Measurements from ENCODE around the gene SENP7.
A peak's percentile ranks its signal among the peaks of the same experiment; 100 is the strongest.
"Not testable (repeated sequence)": the region's sequence is repeated elsewhere in the genome, so short reads cannot be mapped to it uniquely, and the experiment has no call there.

Gene SENP7, protein sequence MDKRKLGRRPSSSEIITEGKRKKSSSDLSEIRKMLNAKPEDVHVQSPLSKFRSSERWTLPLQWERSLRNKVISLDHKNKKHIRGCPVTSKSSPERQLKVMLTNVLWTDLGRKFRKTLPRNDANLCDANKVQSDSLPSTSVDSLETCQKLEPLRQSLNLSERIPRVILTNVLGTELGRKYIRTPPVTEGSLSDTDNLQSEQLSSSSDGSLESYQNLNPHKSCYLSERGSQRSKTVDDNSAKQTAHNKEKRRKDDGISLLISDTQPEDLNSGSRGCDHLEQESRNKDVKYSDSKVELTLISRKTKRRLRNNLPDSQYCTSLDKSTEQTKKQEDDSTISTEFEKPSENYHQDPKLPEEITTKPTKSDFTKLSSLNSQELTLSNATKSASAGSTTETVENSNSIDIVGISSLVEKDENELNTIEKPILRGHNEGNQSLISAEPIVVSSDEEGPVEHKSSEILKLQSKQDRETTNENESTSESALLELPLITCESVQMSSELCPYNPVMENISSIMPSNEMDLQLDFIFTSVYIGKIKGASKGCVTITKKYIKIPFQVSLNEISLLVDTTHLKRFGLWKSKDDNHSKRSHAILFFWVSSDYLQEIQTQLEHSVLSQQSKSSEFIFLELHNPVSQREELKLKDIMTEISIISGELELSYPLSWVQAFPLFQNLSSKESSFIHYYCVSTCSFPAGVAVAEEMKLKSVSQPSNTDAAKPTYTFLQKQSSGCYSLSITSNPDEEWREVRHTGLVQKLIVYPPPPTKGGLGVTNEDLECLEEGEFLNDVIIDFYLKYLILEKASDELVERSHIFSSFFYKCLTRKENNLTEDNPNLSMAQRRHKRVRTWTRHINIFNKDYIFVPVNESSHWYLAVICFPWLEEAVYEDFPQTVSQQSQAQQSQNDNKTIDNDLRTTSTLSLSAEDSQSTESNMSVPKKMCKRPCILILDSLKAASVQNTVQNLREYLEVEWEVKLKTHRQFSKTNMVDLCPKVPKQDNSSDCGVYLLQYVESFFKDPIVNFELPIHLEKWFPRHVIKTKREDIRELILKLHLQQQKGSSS

GRCh38 chr3:101512646-101513418 is at the start of gene SENP7:
TSS of gene SENP7 (minus strand) at chr3:101513212. CDS start at chr3:101513130, 82 bp downstream.
- peak; percentile 59 for DNase-seq

DNA sequence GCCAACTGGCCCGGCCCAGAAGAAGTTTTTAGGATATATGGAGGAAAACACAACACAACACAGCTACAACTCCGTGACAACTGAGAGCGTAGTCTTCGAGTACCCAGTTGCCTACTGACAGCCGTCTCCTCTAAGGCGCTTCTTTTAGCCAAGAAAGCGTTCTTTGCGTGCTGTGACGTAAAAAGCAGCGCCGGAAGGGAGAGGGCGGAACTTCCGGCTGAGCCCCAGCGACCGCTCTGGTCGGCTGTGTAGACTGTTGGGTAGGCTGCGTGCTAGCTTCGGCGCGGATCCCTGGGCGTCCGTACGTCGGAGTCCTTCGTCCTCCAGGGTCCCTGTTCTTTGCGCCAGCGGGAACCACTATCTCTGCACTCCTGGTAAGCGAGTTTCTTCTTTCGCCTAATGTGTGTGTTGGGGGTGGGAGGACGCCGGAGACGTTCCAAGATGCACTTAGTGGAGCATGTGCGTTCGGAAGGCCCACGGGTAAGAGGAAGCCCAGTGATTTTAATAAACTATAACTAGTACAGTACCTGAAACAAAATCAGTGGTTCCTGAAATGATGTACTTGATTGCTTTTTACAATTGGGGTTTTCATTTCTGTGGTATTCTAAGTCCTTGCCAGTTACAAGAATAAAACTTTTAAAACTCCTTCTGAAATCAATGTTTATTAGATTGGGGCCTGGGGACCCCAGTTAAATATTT is 48.8 kb upstream of the SENP7 start, which contains the start of gene TRMT10C:
TRMT10C (plus strand) TSS at position 239 of the 699 bp plus-strand sequence. CDS start 2,914 bp downstream, outside the sequence.
- peak; percentile 52 for DNase-seq

DNA sequence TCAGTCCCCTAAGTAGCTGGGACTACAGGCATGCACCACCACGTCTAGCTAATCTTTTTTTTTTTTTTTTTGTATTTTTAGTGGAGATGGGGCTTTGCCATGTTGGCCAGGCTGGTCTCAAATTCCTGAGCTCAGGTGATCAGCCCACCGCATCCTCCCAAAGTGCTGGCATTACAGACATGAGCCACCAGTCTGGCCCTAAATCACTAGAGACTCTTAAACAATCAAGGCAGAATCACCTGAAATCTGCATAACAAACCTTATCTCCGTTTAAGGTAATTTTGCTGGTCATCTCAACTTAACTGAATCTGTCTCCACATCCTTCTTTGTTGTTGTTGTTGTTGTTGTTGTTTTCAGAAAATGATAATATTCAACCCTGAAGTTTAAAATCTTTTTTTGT is 43.1 kb upstream of the SENP7 start:
- DNase-seq = no peak

DNA sequence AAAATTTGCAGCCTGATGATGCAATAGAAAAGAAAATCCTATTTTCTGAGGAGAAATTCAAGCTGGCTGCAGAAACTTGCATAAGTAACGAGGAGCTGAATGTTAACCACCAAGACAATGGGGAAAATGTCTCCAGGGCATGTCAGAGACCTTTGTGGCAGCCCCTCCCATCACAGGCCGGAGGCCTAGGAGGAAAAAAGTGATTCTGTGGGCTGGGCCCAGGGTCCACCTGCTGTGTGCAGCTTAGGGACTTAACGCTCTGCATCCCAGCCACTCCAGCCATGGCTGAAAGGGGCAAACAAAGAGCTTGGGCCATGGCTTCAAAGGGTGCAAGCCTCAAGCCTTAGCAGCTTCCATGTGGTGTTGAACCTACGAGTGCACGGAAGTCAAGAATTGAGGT is 40.4 kb upstream of the SENP7 start:
- not testable (repeated sequence) for DNase-seq

DNA sequence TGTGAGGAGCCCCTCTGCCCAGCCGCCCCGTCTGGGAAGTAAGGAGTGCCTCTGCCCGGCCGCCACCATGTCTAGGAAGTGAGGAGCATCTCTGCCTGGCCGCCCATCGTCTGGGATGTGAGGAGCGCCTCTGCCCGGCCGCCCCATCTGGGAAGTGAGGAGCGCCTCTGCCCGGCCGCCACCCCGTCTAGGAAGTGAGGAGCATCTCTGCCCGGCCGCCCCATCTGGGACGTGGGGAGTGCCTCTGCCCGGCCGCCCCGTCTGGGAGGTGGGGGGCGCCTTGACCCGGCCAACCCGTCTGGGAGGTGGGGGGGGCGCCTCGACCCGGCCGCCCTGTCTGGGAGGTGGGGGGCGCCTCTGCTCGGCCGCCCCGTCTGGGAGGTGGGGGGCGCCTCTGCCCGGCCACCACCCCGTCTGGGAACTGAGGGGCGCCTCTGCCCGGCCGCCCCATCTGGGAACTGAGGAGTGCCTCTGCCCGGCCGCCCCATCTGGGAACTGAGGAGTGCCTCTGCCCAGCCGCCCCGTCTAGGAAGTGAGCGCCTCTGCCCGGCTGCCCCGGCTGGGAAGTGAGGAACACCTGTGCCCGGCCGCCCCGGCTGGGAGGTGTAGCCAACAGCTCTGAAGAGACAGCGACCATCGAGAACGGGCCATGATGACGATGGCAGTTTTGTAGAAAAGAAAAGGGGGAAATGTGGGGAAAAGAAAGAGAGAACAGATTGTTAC is 38.5 kb upstream of the SENP7 start:
- not testable (repeated sequence) for DNase-seq

- no peak for DNase-seq
These were observed 36.5 kb upstream of the SENP7 start for GRCh38 chr3:101549473-101549872.

DNA sequence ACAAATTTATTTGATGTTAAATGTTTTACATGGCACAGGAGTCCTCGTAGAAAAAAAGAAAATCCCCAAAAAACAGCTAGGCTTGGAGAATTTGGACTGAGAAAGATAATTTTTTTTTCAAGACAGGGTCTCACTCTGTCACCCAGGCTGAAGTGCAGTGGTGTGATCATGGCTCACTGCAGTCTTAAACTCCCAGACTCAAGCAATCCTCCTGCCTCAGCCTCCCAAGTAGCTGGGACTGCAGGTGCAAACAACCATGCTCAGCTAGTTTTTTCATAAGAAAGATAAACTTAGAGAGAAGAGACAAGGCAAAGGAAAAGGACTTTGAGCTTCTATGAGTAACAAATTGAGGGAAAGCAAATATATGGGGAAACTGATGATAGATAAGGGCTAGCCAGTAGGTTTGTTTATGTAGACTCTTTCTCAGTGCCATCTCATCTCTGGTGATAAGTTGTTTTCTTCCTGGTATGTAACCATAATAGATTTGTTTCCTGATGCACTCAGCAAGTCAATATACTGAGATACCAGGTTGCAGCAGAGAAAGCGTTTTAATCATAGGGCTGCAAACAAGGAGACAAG is 35.6 kb upstream of the SENP7 start:
- DNase-seq = no peak

GRCh38 chr3:101544161-101544850 is 31.3 kb upstream of the SENP7 start:
- no peak for DNase-seq

DNA sequence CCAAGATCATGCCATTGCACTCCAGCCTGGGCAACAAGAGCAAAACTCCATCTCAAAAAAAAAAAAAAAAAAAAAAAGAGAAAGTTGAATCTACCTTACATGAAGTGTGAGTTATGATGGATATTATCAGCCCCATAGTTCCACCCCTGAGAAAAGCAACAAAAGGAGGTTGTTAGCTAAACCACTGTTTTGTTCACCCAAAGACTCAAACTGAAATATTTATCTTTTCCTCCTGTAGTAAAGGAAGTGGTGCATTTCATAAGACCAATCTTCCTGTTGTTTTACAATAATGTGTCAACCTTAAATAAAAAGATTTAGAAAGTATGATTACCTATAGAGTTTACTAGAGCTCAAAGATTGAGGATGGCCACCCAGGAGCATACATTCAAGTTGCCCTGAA is 29.9 kb upstream of the SENP7 start:
- no peak for DNase-seq

DNA sequence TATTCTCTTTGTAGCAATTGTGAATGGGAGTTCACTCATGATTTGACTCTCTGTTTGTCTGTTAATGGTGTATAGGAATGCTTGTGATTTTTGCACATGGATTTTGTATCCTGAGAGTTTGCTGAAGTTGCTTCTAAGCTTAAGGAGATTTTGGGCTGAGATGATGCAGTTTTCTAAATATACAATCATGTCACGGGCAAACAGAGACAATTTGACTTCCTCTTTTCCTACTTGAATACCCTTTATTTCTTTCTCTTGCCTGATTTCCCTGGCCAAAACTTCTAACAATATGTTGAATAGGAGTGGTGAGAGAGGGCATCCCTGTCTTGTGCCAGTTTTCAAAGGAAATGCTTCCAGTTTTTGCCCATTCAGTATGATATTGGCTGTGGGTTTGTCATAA is 23.9 kb upstream of the SENP7 start:
- DNase-seq = not testable (repeated sequence)

DNA sequence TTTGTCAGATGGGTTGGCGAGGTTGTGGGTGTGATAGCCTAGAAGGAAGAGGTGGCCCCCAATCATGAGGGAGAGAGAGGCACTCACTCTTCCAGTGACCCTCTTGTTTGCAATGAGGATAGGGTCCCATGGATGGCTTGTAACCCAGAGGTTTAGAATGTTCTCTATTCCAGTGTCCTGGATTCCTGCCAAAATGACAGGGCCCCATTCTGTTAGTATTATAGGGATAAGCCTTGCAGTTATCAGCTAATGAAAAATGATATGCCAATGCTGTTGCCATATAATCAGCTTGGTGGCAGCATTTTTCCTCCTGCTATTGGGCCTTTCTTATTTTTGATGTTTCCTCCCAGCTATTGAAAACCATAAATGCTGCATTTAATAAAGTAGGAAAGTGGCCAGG is 23.3 kb upstream of the SENP7 start:
- no peak for DNase-seq

GRCh38 chr3:101535221-101535620 is 22.2 kb upstream of the SENP7 start:
- DNase-seq = no peak

- no peak for DNase-seq
These were observed 20.6 kb upstream of the SENP7 start for GRCh38 chr3:101533603-101533968.

DNA sequence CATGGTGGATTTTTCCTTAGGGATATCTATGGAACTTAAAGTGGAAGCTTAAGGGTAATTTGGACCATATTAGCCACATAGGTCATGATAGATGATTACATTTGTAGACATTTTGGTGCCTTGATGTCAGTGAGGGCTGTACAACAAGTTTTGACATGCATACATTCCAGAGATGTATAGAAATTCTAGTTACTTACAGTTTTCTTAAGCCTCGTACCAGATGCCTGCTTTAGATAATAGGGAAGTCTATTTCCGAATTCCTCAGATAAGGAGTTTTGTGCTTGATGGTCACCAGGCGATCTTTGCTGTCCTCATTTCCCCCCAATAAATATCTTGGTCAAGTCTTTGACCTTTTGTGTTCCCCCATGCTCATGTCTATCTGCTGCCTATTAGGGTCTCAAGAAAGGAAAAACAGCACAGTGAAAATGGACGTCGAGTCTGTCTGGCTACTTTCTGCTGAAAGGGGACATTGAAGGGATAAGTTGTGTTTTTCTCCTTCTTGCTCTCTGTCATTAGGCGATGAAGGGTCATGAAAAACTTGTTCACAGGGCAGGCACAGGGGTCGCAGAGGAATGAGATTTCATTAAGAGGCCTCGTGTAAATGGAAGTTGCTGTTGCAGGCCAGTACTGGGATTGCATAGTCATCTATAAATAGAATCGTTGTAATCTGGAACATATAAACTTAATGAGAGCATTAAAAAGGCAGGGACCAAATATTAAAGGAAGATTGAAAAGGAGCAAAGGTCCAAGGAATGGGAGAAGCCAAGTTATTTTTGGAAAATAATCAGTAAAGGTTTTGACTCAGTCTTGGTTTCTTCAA is 20.0 kb upstream of the SENP7 start:
- no peak for DNase-seq

GRCh38 chr3:101531473-101532086 is 18.6 kb upstream of the SENP7 start:
- DNase-seq = no peak

- DNase-seq = no peak
These were observed 17.7 kb upstream of the SENP7 start for GRCh38 chr3:101530686-101531047.

DNA sequence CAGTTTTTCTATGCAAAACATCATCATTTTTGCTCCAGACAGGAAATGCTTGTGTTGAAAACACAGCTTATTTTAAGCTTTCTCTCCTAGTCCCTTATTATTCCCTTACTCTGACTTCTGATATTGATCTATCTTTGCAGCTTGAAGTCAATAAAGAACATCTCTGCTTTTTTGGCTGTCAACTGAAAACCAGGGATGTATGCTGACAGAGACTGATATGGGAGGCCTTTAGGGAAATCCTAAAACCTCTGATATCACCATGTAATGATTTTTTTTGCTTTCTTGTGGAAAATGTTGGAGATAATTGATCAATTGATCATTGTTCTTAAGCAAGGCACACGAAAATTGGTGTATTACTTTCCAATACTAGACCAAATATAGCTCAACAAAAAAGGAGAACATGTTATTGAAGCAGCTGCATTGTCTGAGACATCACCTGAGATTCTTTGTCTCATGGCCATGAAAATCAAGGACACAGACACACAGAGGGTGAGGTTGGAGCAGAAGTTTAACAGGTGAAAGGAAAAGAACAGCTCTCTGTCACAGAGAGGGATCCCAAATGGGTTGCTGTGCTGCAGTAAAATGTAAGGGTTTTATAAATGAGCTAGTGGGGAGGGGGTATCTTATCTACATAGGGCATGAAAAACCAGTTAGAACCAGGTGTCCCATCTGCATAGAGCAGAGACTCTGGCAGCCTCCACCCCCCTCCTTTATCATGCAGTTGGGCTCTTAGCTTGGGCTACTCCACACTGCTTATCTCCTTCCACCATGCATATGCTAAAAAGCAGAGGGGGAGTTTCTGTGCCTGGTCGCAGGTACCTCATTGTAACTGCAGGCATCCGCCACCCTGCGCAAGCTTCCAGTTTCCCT is 17.0 kb upstream of the SENP7 start:
- no peak for DNase-seq

- no peak for DNase-seq
These were observed 14.9 kb upstream of the SENP7 start for GRCh38 chr3:101527906-101528305.

All from GOT3 (cell line).